GM10847 (cell line): ENCODE measurements around the gene CCR3.

Experiments used
- POLR2A ChIP-seq: IDR thresholded peaks from 2 replicates; pipeline ENCODE4 v1.6.1; 2011; ENCODE audit not compliant: insufficient read length; ENCODE audit errors: extremely low read depth

Gene CCR3

DNA sequence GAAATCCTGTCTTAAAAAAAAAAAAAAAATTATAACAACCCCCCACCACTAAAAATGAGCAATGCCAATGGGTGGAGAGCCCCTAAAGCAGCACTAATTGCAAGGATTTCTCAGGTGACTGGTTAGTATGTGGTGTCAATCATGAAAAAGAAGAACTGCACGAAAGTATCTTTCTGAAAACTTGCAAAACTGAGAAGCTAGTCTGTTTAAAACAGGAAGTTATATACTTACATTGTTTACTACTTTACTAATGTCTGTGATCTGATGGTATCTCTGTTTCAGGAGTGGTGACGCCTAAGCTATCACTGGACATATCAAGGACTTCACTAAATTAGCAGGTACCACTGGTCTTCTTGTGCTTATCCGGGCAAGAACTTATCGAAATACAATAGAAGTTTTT lies at the start of gene CCR3:
CCR3 (plus strand) TSS at position 341 of the 400 bp plus-strand sequence. CDS start 22,699 bp downstream, outside the sequence.
- no peak for TF ChIP-seq POLR2A

DNA sequence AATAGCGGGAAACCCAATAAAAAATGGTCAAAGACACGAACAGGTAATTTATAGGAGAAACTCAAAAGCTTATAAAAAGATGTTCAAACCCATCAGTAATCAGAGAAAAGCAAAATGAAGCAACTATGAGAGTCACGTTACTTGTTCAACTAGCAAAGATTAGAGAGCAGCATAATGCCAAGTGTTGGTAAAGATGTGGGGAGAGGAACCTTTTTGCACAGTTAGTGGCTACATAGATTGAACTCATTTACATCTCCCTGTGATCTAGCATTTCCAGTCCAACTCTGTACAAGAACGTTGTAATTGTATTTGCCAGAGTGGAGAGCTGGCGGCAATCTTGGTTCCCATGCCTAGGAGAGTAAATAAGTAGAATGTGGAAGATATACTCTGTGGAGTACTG lies 49.3 kb upstream of the CCR3 start:
- TF ChIP-seq POLR2A = no peak

DNA sequence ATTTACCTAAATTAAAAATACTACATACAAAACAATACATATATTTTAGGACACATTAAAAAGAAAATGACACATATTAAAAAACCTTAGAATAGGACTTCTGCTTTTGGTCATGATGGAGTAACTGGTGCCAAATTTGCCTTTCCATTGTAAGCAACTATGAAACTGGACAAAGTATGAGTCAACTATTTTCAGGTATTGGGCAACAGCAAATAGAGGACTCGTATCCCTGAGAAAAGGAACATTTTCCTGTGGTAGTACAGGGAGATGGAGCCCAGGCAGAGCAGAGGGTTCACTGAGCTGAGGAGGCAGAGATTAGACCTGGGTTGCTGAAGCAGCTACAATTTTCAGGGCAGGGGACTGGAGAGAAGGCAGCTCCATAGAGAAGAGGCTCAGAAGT lies 48.8 kb upstream of the CCR3 start:
- no peak for TF ChIP-seq POLR2A

DNA sequence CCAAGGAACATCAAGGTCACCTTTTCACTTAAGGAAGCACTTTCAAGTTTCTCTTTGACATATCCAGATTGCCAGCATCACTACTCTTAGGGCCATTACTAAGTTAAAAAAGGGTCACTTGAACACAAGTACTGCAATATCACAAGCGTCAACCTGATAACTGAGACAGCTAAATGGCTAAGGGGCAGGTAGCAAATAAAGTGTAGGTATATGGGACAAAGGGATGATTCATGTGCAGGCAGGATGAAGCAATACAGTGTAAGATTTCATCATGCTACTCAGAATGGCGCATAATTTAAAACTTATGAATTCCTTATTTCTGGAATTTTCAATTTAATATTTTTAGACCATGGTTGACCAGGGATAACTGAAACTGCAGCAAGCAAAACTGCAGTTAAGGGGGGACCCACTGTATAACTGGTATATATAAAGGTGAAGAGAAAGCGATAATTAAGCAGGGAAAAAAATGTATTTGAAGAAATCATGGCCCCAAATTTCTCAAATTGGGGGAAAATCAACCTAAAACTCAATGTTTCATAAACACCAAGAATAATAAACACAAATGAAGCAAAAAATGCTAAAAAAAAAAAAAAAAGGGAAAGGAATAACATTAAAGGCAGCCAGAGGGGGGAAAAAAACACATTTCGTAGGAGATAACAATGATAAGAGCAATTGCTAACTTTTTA lies 47.2 kb upstream of the CCR3 start:
- TF ChIP-seq POLR2A = no peak

DNA sequence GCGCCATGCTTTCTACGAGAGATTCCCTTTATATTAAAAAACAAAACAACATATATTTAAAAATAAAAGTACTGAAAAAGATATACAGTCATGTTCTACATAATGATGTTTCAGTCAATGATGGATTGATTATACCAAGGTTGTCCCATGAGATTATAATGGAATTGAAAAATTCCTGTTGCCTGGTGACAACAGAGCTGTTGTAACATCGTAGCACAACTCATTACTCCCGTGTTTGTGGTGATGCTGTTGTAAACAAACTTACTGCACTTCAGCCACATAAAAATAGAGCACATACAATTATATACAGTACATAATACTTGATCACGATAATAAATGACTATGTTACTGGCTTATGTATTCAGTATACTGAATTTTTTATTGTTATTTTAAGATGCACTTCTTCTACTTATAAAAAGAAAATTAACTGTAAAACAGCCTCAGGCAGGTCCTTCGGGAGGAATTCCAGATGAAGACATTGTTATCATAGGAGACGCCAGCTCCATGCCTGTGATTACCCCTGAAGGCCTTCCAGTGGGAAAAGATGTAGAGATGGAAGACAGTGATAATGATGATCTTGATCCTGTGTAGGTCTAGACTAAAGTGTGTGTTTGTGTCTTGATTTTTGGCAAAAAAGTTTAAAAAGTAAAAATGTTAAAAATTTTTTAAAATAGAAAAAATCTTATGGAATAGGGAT lies 45.9 kb upstream of the CCR3 start:
- TF ChIP-seq POLR2A = no peak

DNA sequence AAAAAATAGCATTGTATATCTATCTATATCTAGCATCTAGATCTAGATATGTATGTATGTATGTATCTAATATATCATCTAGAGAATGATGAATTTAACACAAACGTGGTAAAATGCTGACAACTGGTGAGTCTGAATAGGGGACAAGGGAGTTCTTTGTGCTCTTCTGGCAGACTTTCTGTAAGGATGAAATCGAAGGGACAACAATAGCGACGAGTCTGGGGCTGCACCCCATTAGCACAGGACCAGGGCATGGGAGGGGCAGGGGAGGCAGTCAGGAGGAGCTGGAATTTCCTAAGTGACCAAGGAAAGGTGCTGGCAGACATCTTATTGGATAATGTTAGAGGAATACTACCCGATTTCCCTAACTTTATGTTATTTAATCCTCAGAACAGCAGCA lies 42.0 kb upstream of the CCR3 start:
- TF ChIP-seq POLR2A = no peak

DNA sequence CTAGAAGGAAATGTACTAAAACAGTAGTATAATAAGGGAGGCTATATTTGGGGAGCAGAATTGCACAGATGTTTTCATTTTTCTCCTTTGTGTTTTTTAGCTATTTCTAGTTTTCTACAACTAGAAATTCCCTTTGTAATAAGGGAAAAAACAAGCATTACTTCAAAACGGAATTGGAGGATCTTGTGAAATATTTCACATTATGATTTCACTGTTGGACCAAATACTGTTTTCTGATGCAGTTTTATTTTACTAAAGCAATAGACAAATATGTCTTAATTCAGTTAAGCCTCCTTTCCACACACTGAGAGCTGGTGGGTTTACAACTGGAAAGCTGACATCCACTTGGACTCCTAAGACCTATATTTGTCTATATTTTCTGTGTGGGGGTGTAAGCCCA lies 41.5 kb upstream of the CCR3 start:
- no peak for TF ChIP-seq POLR2A

DNA sequence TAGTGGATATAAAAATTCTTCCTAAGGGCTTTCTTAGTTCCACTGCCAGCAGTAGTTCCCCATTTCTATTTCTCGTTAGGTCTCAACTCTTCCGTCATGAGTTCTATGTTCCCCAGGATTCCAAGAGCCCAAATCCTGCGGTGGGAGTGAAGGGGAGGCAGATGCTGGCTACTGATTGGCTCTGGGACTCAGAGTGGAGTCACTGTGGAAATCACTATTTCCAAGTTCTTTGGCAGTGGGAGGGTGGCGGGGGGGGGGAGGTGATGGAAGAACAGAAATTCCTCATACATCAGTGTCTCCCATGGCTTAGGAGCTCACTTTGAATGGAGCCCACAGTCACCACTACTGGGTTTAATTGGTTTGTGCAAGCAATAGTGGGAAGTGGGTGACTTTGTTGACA lies 39.7 kb upstream of the CCR3 start:
- TF ChIP-seq POLR2A = no peak

DNA sequence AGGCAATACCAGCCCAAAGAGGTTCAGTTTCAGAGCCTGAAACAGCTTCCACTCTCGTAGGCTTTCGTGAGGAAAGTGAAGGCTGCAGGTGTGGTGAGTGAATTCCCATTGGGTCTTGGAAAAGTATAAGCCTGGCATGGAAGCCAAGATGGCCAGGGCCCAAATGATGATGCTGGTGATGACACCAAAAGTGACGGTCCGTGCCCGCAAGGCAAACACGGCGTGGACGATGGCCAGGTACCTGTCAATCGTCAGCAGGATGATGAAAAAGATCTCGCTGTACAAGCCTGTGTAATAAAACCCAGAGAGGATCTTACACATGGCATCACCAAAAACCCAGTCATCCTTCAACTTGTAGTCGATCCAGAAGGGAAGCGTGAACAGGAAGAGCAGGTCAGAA lies 38.6 kb upstream of the CCR3 start:
- TF ChIP-seq POLR2A = no peak

DNA sequence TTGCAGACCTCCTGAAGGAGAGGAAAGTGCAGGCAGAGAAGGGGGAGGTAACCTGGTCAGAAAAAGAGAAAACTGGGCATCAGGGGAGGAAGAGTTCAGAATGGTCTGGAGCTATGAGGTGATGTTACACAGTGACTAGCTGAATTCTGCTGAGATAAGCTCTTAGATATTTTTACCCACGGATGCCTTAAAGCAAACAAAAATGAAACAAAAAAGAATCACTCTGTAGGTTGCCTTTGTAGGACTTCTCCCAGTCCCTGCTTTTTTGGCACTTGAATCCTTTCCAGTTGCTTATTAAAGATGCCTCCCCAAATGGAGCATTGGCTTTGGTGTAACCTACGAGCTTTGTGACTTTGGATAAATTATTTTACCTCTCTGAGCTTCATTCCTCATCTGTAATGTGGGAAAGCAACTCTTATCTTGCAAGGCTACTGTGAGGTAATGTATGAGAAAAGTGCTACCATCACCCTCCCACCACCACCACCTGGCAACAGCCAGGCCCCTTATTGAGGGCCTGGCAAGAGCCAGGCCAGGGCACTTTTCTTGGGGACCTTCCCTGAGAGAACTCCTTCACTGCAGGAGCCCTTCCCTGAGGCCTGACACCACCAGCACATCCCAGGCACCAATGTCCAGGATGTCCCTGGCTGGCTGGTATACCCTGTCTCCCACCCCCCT lies 36.8 kb upstream of the CCR3 start:
- TF ChIP-seq POLR2A = no peak

DNA sequence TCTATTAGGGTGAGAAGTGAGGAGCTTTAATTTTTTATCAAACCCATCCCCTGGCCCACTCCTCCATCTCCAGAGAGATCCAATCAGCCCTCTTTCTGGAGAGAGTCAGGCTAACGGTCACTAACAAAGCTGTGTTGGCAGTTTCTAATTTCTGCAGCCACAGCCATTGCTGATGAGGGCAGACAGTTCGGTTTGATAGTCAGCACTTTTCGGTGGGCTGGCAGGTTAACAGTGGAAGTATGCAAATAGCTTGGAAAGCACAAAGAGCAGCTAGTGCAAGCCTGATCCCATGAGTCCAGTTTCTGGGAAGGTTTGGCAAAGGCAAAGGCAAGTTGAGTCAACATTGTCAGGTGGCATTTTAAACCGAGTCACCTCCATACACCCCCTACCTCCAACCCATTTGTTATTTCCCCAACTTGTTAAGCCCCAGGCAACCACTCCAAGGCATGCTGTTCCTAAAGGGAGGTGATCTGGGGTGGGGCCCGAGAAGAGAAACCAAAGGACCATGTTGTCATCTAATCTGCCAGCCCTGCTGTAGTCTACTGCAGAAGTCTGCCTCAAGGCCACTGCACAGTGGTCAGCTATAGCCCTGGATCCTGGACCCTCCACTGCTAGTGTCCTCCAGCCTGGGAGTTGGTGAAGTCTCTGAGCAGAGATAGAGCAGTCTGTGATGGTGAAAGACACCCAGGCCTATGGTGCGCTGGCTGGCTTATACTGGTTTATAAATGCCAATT lies 35.8 kb upstream of the CCR3 start:
- no peak for TF ChIP-seq POLR2A

DNA sequence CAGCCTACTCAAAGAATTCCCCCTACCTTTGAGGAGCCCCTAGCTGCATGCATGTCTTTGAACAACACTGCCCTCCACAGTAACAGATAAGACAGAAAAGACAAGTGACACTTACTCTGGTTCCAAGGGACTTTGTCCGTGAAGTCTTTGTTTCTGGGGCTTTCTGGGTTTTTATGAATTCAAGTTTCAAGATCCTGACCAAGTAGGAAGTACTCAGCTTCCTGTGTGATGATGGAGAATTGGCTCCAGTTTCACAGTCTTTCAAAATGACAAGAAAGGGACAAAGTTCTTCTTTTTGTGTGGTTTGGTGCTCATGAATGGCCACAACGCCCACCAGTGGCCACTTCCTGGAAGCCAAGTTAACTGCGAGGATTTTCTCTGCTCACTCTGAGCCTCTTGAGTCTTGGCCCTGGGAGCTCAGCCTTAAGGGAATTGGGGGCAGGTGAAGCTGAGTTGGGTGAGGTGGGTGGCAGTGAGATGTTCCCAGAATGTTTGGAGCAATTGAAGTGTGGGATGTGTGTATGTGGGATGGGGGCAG lies 34.0 kb upstream of the CCR3 start, which contains the start of gene CCR1:
CCR1 (minus strand) TSS at position 147 of the 538 bp plus-strand sequence. CDS start 4,000 bp downstream, outside the sequence.
- no peak for TF ChIP-seq POLR2A

DNA sequence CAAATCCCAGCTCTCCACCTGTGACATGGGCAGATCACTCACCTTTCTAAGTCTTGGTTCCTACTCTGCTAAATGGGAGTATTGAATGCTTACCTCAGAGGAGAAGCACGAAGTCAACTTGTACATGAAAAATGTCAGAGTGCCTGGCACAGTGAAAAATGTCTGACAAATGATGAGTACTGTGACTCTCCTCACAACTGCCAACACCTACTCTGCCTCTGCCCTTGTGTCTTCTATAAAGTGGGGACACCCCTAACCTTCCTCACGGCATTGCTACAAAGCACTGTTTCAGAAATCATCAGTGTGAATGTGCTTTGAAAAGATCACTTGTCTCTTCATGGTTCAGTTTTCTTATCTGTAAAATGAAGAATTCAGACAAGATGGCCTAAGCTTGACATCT lies 33.2 kb upstream of the CCR3 start:
- TF ChIP-seq POLR2A = no peak

DNA sequence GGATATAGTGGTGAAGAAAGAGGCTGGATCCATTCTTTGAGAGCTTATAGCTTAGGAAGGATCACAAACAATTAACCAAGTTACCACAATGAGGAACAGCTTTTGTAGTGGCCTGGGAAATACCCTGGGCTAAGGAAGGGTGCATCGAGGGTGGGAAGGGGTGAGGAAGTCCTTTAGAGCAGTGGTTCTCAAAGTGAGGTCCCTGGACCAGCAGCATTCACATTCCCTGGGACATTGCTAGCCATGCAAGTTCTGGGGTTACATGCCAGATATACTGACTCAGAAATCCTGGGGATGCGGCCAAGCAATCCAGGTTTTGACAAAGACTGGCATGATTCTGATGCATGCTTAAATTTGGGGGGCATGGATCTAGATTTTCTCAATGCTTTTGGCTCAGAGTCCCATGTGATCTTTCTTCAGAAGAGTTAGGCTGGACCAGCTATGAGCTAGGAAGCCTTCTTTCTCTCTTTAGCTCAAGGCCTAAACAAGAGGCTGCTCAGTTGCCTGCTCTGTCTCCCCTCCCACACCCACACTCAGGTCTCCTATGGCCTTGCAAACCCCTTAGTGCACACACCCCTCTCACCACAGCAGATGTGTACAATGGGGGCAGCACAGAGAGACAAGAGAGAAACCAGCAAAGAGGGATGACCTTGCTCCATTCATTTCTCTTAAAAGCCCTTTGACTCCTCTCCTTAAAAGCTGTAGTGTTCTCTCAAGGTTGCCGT lies 32.4 kb upstream of the CCR3 start:
- no peak for TF ChIP-seq POLR2A

DNA sequence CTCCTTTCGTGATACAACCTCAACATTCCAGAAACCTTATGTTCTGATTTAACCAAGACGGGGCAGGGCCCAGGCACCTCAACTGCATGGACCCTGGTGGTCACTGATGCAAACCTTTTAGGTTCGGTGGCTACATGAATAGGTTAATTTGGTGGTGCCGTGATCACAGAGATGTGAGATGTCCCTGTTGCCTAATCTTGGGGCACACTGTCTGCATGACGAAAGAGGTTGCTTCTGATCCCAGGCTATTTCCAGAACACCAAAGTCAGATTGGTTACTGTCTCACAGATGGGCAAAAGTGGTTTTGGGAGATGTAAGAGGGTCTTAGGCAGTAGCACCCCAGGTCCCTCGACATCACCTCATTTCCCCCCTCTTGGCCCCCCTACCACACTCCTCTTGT lies 30.2 kb upstream of the CCR3 start:
- no peak for TF ChIP-seq POLR2A
